ENCODE results near the gene WIPF1.

Gene WIPF1

DNA sequence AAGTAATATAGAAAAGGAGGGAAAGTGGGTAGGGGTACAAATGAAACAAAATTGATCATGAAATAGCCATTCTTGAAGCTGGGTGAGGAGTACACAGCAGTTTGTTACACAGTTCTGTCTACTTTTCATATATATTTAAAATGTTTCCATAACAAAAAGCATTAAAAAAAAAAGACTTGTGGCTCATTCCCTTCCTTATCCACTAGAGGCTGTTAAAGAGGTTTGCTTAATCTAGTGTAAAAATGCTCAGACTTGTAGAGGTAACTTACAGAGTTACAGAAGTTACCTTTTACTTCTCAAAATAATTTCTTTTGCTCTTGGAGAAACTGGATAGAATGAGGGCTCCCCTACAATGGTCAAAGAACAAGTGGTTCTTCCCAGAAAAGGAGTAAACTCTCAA, 8.1 kb upstream of the WIPF1 start:
- TF ChIP-seq, protein P1, sequence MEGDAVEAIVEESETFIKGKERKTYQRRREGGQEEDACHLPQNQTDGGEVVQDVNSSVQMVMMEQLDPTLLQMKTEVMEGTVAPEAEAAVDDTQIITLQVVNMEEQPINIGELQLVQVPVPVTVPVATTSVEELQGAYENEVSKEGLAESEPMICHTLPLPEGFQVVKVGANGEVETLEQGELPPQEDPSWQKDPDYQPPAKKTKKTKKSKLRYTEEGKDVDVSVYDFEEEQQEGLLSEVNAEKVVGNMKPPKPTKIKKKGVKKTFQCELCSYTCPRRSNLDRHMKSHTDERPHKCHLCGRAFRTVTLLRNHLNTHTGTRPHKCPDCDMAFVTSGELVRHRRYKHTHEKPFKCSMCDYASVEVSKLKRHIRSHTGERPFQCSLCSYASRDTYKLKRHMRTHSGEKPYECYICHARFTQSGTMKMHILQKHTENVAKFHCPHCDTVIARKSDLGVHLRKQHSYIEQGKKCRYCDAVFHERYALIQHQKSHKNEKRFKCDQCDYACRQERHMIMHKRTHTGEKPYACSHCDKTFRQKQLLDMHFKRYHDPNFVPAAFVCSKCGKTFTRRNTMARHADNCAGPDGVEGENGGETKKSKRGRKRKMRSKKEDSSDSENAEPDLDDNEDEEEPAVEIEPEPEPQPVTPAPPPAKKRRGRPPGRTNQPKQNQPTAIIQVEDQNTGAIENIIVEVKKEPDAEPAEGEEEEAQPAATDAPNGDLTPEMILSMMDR (conservative IDR thresholded peaks at IDR 0.05; ENCODE audit: low read depth), result peak; percentile 72
- H3K27ac ChIP-seq, result no peak overlapping the region
- CTCF ChIA-PET, result no interaction called here
- DNase-seq (ENCODE audit: low spot score), result peak; percentile 34
- POLR2A ChIA-PET (ENCODE audit: low non-redundant PET), result no interaction called here

DNA sequence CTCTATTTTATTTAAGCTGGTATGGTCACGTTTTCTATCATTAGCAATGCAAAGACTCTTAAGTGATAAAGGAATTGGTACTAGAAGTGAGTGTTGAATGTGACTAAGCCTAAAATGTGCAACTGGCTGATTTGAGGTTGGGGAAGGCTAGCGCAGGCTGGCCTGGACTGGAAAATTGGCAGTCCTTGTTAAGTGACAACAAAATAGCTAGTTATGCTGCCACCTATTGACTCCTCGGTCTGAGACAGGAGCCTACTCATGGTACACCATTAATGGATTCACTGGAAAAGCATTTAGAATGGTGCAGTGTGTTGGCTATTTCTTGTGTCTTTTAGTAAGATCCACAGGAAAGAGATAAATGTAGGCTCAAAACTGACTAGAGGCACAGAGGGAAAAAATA, 5.7 kb upstream of the WIPF1 start:
- TF ChIP-seq, protein P1 (conservative IDR thresholded peaks at IDR 0.05; ENCODE audit: low read depth), result peak; percentile 34; the same call in 1 of the 2 replicates
- CTCF ChIA-PET, result interaction anchor here (0.6 kb wide), 1 partner anchor 8 kb away, joined by 3 read pairs; no protein-coding TSS in a partner anchor
- POLR2A ChIA-PET (ENCODE audit: low non-redundant PET), result no interaction called here
- no peak overlapping the region for H3K27ac ChIP-seq
- no peak for DNase-seq (ENCODE audit: low spot score)

DNA sequence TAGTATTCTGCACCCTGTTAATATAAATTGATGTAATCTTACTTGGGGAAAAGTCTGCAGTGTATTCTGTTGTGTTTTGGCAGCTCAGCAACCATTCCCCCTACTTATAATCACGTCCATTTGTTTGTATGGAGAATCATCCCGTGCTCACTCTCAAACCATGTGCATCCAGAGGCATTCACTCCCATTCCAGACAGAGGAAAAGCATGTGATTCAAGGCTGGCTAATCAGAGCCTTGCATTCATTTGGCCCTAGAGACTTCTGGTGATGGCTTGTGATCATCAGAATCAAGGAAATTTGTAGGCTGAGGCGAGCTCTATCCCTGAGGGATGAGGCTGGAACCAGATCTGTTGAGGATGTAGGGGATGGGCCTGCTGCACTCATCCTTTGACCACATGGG, 5.1 kb upstream of the WIPF1 start:
- ChIA-PET POLR2A (ENCODE audit: low non-redundant PET) (no interaction called here), CTCF (no interaction called here)
- H3K27ac ChIP-seq, result no peak overlapping the region
- TF ChIP-seq, protein P1 (conservative IDR thresholded peaks at IDR 0.05; ENCODE audit: low read depth), result no peak
- DNase-seq (ENCODE audit: low spot score), result no peak

GRCh38 chr2:174600349-174600748, 2.7 kb upstream of the WIPF1 start:
- TF ChIP-seq, protein P1 (conservative IDR thresholded peaks at IDR 0.05; ENCODE audit: low read depth), result no peak
- DNase-seq (ENCODE audit: low spot score), result no peak
- ChIA-PET POLR2A (ENCODE audit: low non-redundant PET) (no interaction called here), CTCF (no interaction called here)
- no peak overlapping the region for H3K27ac ChIP-seq

- POLR2A ChIA-PET (ENCODE audit: low non-redundant PET), result no interaction called here
- H3K27ac ChIP-seq, result no peak overlapping the region
These were observed 1.8 kb upstream of the WIPF1 start for GRCh38 chr2:174599310-174599921.

GRCh38 chr2:174597009-174597344, 627 bp downstream of the WIPF1 start:
- CTCF ChIA-PET, result no interaction called here
- no peak overlapping the region for H3K27ac ChIP-seq
- DNase-seq (ENCODE audit: low spot score), result no peak
- POLR2A ChIA-PET (ENCODE audit: low non-redundant PET), result no interaction called here
- TF ChIP-seq, protein P1 (conservative IDR thresholded peaks at IDR 0.05; ENCODE audit: low read depth), result no peak

More at GRCh38 chr2:174599310-174599921, 1.8 kb upstream of the WIPF1 start:
- TF ChIP-seq, protein P1 (conservative IDR thresholded peaks at IDR 0.05; ENCODE audit: low read depth), result no peak
- no peak for DNase-seq (ENCODE audit: low spot score)
- CTCF ChIA-PET, result interaction anchor here (0.6 kb wide), 1 partner anchor 576 kb away, joined by 3 read pairs; no protein-coding TSS in a partner anchor
